GM13977 (cell line): ENCODE results near the gene FCN1.

Experiments
- DNase-seq: peaks from one replicate; pipeline ENCODE4 v3.0.0; 2012; ENCODE audit warnings: low spot score
- in situ Hi-C: fragments of 300-500 bp; cut with MboI; formaldehyde crosslinking; loops from one replicate; pipeline ENCODE4 v1.12.0; 2022; ENCODE audit warnings: low sequenced_read_pairs, low pct_unique_long_range_greater_than_20kb, mixed read lengths, inconsistent platforms; ENCODE audit not compliant: unreplicated experiment
- TF ChIP-seq, protein P1 (sequence below): IDR thresholded peaks from 2 replicates; pipeline ENCODE4 v1.5.1; 2012; ENCODE audit warnings: mild to moderate bottlenecking, control low read depth; ENCODE audit not compliant: insufficient read depth; ENCODE audit errors: extremely low read depth, missing control alignments

The FCN1 gene

DNA sequence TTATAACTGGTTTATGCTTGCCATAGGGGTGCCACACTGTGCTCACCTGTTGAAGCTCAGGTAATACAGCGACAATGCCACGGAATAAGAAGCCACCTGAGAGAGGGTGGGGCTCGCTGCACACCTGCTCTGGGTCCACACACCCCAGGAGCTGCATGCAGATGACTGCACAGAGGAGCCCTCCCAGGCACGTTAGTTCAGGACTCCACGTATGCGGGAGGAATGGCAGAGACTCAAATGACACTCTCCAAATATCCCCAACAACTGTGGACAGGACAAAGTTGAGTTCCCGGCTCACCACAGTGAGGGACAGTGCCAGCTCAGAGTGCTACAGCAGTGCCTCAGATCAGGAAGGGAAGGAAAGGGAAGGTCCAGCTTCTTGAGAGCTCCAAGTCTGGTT is 5.8 kb upstream of the FCN1 start:
- in situ Hi-C loops = no loop called here
- no peak for DNase-seq
- TF ChIP-seq, protein P1, sequence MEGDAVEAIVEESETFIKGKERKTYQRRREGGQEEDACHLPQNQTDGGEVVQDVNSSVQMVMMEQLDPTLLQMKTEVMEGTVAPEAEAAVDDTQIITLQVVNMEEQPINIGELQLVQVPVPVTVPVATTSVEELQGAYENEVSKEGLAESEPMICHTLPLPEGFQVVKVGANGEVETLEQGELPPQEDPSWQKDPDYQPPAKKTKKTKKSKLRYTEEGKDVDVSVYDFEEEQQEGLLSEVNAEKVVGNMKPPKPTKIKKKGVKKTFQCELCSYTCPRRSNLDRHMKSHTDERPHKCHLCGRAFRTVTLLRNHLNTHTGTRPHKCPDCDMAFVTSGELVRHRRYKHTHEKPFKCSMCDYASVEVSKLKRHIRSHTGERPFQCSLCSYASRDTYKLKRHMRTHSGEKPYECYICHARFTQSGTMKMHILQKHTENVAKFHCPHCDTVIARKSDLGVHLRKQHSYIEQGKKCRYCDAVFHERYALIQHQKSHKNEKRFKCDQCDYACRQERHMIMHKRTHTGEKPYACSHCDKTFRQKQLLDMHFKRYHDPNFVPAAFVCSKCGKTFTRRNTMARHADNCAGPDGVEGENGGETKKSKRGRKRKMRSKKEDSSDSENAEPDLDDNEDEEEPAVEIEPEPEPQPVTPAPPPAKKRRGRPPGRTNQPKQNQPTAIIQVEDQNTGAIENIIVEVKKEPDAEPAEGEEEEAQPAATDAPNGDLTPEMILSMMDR = no peak

DNA sequence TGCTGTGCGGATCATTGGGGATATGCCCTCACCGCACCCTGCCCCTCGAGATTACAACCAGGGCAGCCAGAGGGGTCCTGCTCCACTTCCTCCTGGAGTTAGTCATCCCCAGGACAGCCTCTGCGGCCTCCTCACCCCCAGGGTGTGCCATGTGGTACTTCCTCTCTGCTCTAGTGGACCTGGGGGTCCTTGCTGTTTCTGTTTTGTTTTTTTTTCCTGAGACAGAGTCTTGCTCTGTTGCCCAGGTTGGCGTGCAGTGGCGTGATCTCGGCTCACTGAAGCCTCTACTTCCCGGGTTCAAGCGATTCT is 5.2 kb upstream of the FCN1 start:
- DNase-seq = no peak
- in situ Hi-C loops = no loop called here
- TF ChIP-seq, protein P1 = no peak

DNA sequence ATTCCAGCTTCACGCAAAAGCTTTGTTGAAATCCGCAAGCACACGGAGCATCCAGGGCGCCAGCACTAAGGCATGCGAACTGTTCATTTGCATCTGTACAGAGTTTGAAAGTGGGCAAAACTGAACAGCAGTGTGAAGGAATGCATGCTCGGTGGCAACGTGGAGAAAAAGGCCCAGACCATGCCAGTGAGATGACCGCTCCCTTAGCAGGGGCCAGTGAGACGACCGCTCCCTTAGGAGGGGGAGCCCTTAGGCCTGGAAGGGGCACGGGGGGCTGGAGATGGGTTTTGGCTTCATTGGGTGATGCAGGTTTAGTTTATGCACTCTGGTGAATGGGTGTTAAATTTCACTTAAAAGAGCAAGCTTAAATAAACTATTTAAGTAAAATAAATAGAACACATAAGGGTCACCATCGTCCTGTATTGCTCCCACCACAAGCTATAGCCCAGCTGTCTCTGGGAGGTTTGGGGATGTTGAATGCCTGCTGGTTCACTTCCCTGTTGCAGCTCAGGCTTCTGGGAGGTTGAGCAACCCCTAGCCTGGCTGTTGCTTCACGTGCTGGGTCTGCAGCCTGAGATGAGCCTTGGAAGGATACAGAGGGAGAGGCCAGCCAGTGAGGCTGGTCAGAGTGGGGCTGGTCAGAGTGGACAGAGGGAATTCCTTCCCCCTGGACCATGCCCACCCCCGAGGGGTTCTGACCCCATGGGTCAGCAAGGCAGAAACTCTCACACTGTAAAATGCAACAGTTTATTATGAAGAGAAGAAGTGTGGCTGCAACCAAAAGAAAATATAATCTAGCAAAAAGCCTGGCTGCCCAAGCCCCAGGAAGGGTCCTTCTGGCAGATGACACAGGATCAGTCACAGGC is 4.6 kb upstream of the FCN1 start:
- in situ Hi-C loops = no loop called here
- TF ChIP-seq, protein P1 = no peak
- no peak for DNase-seq

DNA sequence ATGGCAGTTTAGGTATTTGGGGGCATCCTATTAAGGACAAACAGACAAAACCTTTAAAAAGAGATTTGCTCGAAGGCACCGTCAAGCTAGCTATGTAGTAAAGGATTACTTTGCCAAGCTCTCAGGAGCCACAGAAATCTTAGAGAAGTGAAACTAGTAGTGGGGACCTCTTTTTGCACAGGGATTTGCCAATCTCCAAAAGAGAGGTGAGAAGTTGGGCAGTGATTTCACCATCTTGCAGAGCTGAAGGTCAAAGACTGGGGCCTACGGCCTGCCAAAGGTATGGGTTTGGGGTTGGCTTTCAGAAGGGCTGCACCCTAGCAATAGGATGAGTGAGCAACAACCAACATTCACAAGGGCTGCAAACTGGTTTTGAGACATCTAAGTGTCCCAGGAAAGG is 1.6 kb upstream of the FCN1 start:
- in situ Hi-C loops = no loop called here
- TF ChIP-seq, protein P1 = no peak
- DNase-seq = no peak

DNA sequence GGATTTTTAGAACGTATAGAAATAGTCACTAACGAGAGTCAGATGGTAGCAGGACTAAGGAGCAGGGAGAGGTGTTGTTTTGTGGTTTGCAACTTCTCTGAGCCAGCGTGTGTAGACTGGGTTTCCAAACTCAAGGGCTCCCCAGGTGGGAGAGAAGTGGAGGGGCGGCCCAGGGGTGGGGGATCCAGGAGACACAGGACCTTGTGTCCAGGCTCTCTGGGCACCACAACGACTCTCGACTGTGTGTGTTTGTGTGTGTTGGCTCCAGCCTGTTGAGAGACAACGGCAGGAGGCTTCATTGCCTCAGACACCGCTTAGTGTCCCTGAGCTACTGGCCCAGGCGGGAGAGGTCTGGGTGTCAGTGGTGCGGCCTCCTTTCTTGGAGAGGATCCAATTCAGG is 934 bp upstream of the FCN1 start:
- TF ChIP-seq, protein P1 = no peak
- in situ Hi-C loops = no loop called here
- DNase-seq = no peak

DNA sequence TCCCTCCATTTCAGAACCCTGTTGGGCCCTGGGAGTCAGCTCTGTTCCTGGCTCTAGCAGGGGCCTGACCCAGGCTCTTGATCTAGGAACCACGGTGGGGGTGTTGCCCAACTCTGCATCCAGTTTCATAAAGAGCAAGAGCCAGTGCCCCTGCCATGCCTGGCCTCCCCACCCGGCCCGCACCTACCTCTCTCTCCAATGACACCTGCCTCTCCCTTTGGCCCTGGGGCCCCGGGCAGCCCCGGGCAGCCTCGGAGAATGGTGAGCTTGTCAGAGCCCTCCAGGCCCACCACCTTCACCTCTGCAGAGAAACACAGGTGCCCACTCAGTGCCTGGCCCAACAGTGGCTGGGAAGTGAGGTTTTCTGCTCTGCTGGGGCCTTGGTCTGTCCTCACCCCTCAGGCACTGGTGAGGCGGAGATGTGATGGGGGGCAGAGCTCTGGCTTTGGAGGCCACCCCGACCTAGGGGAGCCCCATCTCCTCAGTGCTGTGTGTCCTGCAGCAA is 1.5 kb downstream of the FCN1 start:
- no peak for DNase-seq
- TF ChIP-seq, protein P1 = no peak
- in situ Hi-C loops = no loop called here
